Measurements from ENCODE around the gene CACNA1S.

DNA sequence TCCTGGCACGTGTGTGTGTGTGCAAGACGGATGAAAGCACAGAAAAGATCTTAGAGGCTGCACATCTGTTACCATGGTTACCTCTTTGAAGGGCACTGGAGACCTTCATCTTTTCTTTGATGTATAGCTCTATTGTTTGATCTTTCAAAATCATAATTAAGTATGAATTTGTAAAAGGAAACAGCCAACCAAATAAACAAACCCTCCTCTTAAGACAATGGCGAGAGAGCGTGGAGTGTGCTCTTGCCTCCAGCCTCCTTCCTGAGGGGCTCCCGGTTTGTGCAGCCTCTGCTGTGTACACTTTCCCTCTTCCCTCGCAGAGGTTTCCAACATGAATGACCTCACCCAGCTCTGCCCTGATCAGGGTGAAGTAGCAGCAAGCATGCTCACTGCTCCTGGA is 27.9 kb downstream of the CACNA1S start:
- TF ChIP-seq EZH2phosphoT487 (IDR thresholded peaks at IDR 0.05; ENCODE audit: insufficient read depth, low read depth), result no peak
- no peak for TF ChIP-seq EZH2 (IDR thresholded peaks at IDR 0.05; ENCODE audit: insufficient read depth, poor library complexity, severe bottlenecking)

All from GM23248 (cell line).